ENCODE results near the gene TEX261. TPM values are rescaled to one million over a fixed set of nuclear protein-coding genes. Genes with fewer than 3 reads are reported as not detected.

The TEX261 gene
- total RNA-seq, 6 donors from 2014 or later, result 10.9 to 68.3 (median 33.8) TPM

GRCh38 chr2:70944111-70944690 lies 50.5 kb downstream of the TEX261 start:
- DNase-seq, result peak in 1 of 2 donors; percentile 10
- Histone ChIP-seq H3K36me3 (no peaks in the 10 kb centered on the region), H3K27me3 (no peaks in the 10 kb centered on the region), H3K9me3 (no peaks in the 10 kb centered on the region), H3K4me3 (no peak overlapping the region), H3K4me1 (peaks cover 0 to 11% (median 5%) of the 10 kb centered on the region in 4 donors), H3K27ac (no peak overlapping the region)
- no peak for TF ChIP-seq CTCF (IDR thresholded peaks at IDR 0.05)
- TF ChIP-seq POLR2AphosphoS5 (IDR thresholded peaks at IDR 0.05), result no peak
- no peak for TF ChIP-seq POLR2A (IDR thresholded peaks at IDR 0.05)
- no peak for TF ChIP-seq EP300 (IDR thresholded peaks at IDR 0.05)
- peak in 1 of 2 donors; percentile 7 for ATAC-seq (ENCODE audit: low FRiP score in 2 of 2)
- 72 to 84% methylated on average over 4 of the region's 4 CpGs for WGBS, 2 donors

- ATAC-seq (ENCODE audit: low FRiP score in 2 of 2), result no peak
- Histone ChIP-seq H3K9me3 (no peaks in the 10 kb centered on the region), H3K4me3 (no peak overlapping the region), H3K27me3 (no peaks in the 10 kb centered on the region), H3K4me1 (peaks cover 0 to 6% (median 3%) of the 10 kb centered on the region in 4 donors), H3K27ac (no peak overlapping the region), H3K36me3 (no peaks in the 10 kb centered on the region)
- WGBS, 2 donors, result 85 to 89% methylated on average over 9 to 11 of the region's 11 CpGs
- no peak for TF ChIP-seq POLR2A (IDR thresholded peaks at IDR 0.05)
- TF ChIP-seq CTCF (IDR thresholded peaks at IDR 0.05), result no peak
- TF ChIP-seq EP300 (IDR thresholded peaks at IDR 0.05), result no peak
- TF ChIP-seq POLR2AphosphoS5 (IDR thresholded peaks at IDR 0.05), result no peak
- DNase-seq, result peak; percentile 17 to 41
Measured at GRCh38 chr2:70943205-70943871, 51.3 kb downstream of the TEX261 start.

- Histone ChIP-seq H3K9me3 (no peaks in the 10 kb centered on the region), H3K36me3 (no peaks in the 10 kb centered on the region), H3K4me3 (no peak overlapping the region), H3K27ac (no peak overlapping the region), H3K27me3 (no peaks in the 10 kb centered on the region), H3K4me1 (no peaks in the 10 kb centered on the region)
- ATAC-seq (ENCODE audit: low FRiP score in 2 of 2) (no peak), DNase-seq (peak in 1 of 2 donors; percentile 7)
- WGBS, 2 donors, result 65 to 71% methylated on average over 5 to 6 of the region's 6 CpGs
- no peak for TF ChIP-seq EP300 (IDR thresholded peaks at IDR 0.05)
- no peak for TF ChIP-seq POLR2AphosphoS5 (IDR thresholded peaks at IDR 0.05)
- no peak for TF ChIP-seq CTCF (IDR thresholded peaks at IDR 0.05)
- no peak for TF ChIP-seq POLR2A (IDR thresholded peaks at IDR 0.05)
Measured at GRCh38 chr2:70942396-70943204, 52.1 kb downstream of the TEX261 start.

- DNase-seq (no peak), ATAC-seq (ENCODE audit: low FRiP score in 2 of 2) (no peak)
- Histone ChIP-seq H3K36me3 (no peaks in the 10 kb centered on the region), H3K9me3 (no peaks in the 10 kb centered on the region), H3K4me3 (no peak overlapping the region), H3K27ac (no peak overlapping the region), H3K4me1 (no peaks in the 10 kb centered on the region), H3K27me3 (no peaks in the 10 kb centered on the region)
- TF ChIP-seq POLR2A (IDR thresholded peaks at IDR 0.05) (no peak), POLR2AphosphoS5 (IDR thresholded peaks at IDR 0.05) (no peak), EP300 (IDR thresholded peaks at IDR 0.05) (no peak), CTCF (IDR thresholded peaks at IDR 0.05) (no peak)
- WGBS, 2 donors, result 80 to 83% methylated on average over 5 of the region's 5 CpGs
Measured at GRCh38 chr2:70941701-70942100, 53.0 kb downstream of the TEX261 start.
